Astrocyte (in vitro differentiated cells and primary cell): Measurements from ENCODE around the gene OXSR1. TPM values are rescaled to one million over a fixed set of nuclear protein-coding genes. Genes with fewer than 3 reads are reported as not detected.

Experiments used
- DNase-seq: peaks from one replicate; pipeline ENCODE4 v3.0.0-alpha.2; 2010; ENCODE audit warnings: low read depth
- FAIRE-seq: peaks from 2 replicates; lab custom pipeline; 2011; peaks lifted over from hg19 to GRCh38; lab: Jason Lieb, UNC
- H2AFZ ChIP-seq: 2 replicates; pipeline ENCODE4 v1.6.0; 2012; ENCODE audit warnings: low read depth, low read length, inconsistent platforms
- H3K27ac ChIP-seq: 2 replicates; pipeline ENCODE4 v1.5.1; 2011; ENCODE audit warnings: low read depth, low read length, inconsistent platforms
- H3K27me3 ChIP-seq: 2 replicates; pipeline ENCODE4 v1.6.0; 2011; ENCODE audit warnings: low read length, inconsistent platforms; ENCODE audit not compliant: insufficient read depth
- H3K36me3 ChIP-seq: 2 replicates; pipeline ENCODE4 v1.5.1; 2011; ENCODE audit warnings: low read length, inconsistent platforms; ENCODE audit not compliant: insufficient read depth
- H3K4me1 ChIP-seq: 2 replicates; pipeline ENCODE4 v1.5.1; 2011; ENCODE audit warnings: low read length, inconsistent platforms; ENCODE audit not compliant: insufficient read depth
- H3K4me2 ChIP-seq: 2 replicates; pipeline ENCODE4 v1.6.0; 2012; ENCODE audit warnings: low read length, inconsistent platforms
- H3K4me3 ChIP-seq: 2 replicates; pipeline ENCODE4 v1.5.1; 2011; ENCODE audit warnings: low read depth, mild to moderate bottlenecking, low read length, inconsistent platforms; ENCODE audit not compliant: insufficient read depth
- H3K79me2 ChIP-seq: 2 replicates; pipeline ENCODE4 v1.6.0; 2012; ENCODE audit warnings: mild to moderate bottlenecking, low read length, inconsistent platforms; ENCODE audit not compliant: insufficient read depth
- H3K9ac ChIP-seq: 2 replicates; pipeline ENCODE4 v1.6.0; 2012; ENCODE audit warnings: mild to moderate bottlenecking, low read length, inconsistent platforms
- H3K9me3 ChIP-seq: 2 replicates; pipeline ENCODE4 v1.5.1; 2012; ENCODE audit warnings: low read depth, mild to moderate bottlenecking, low read length, inconsistent platforms; ENCODE audit not compliant: insufficient read depth
- H4K20me1 ChIP-seq: 2 replicates; pipeline ENCODE4 v1.6.0; 2012; ENCODE audit warnings: low read length, inconsistent platforms; ENCODE audit not compliant: insufficient read depth
- H3K27ac Mint-ChIP-seq: one replicate; pipeline ENCODE4 v1.8.0; 2021; ENCODE audit warnings: mild to moderate bottlenecking, mixed read lengths; ENCODE audit not compliant: unreplicated experiment
- H3K27me3 Mint-ChIP-seq: one replicate; pipeline ENCODE4 v1.8.0; 2021; ENCODE audit warnings: low read depth, mixed read lengths; ENCODE audit not compliant: unreplicated experiment
- H3K36me3 Mint-ChIP-seq: one replicate; pipeline ENCODE4 v1.8.0; 2021; ENCODE audit warnings: low read depth, mixed read lengths; ENCODE audit not compliant: unreplicated experiment
- H3K4me1 Mint-ChIP-seq: one replicate; pipeline ENCODE4 v1.8.0; 2021; ENCODE audit warnings: low read depth, mixed read lengths; ENCODE audit not compliant: unreplicated experiment
- H3K4me3 Mint-ChIP-seq: one replicate; pipeline ENCODE4 v1.8.0; 2021; ENCODE audit warnings: mild to moderate bottlenecking, moderate library complexity, mixed read lengths; ENCODE audit not compliant: unreplicated experiment
- H3K9me3 Mint-ChIP-seq: one replicate; pipeline ENCODE4 v1.8.0; 2021; ENCODE audit warnings: mild to moderate bottlenecking, mixed read lengths; ENCODE audit not compliant: unreplicated experiment
- CTCF ChIP-seq: IDR thresholded peaks from 2 replicates; pipeline ENCODE4 v1.5.1; 2011; ENCODE audit warnings: low read depth, mild to moderate bottlenecking, inconsistent platforms, low read length, moderate library complexity; ENCODE audit not compliant: insufficient read depth
- EZH2 ChIP-seq: IDR thresholded peaks from 2 replicates; pipeline ENCODE4 v1.6.1; 2012; ENCODE audit warnings: mild to moderate bottlenecking, low read length, inconsistent platforms; ENCODE audit not compliant: insufficient read depth
- total RNA-seq: library from RNA; stranded (reverse); gene quantifications from 2 replicates; pipeline ENCODE4 v1.2.1, GENCODE V29; 2021

OXSR1 gene
- total RNA-seq, 1 donor from 2014 or later: 83.1 TPM

GRCh38 chr3:38151667-38152265 lies 13.6 kb upstream of the OXSR1 start:
- H3K4me3 ChIP-seq: no peak overlapping the region
- Mint-ChIP-seq H3K4me3 (no peak overlapping the region), H3K4me1 (peaks cover 3% of the 10 kb centered on the region), H3K27ac (no peak overlapping the region), H3K9me3 (no peaks in the 10 kb centered on the region), H3K36me3 (no peaks in the 10 kb centered on the region), H3K27me3 (no peaks in the 10 kb centered on the region)
- H3K9me3 ChIP-seq: no peaks in the 10 kb centered on the region
- no peaks in the 10 kb centered on the region for H3K79me2 ChIP-seq
- no peak overlapping the region for H3K9ac ChIP-seq
- H2AFZ ChIP-seq: no peak overlapping the region
- H4K20me1 ChIP-seq: no peaks in the 10 kb centered on the region
- H3K4me1 ChIP-seq: peaks cover 7% of the 10 kb centered on the region
- H3K36me3 ChIP-seq: no peaks in the 10 kb centered on the region
- no peak overlapping the region for H3K4me2 ChIP-seq
- DNase-seq (no peak), FAIRE-seq (no peak)
- no peaks in the 10 kb centered on the region for H3K27me3 ChIP-seq
- no peak for TF ChIP-seq EZH2
- no peak for TF ChIP-seq CTCF
- no peak overlapping the region for H3K27ac ChIP-seq

DNA sequence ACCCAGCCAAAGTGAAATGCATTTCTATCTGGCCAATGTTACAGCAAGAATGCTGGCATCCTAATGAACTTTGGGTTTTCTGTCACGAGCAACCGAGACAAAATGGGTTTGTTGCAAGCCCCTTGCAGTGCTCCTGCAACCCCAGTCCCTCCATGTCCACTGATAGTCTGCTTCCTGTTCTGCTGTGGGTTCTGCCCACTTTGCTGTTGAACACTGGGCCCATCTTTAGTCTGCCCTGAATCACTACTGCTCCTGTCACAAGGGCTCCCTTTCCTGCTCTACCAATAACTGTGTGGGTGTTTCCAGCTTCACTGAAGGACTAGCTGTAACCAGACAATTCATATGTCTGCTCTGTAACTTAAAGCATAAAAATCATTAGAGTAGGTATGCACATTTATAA lies 12.7 kb upstream of the OXSR1 start:
- Histone ChIP-seq H4K20me1 (no peaks in the 10 kb centered on the region), H3K27me3 (no peaks in the 10 kb centered on the region), H3K4me3 (no peak overlapping the region), H3K9me3 (no peaks in the 10 kb centered on the region), H3K36me3 (no peaks in the 10 kb centered on the region), H3K4me2 (no peak overlapping the region), H3K4me1 (peaks cover 7% of the 10 kb centered on the region), H3K79me2 (no peaks in the 10 kb centered on the region), H3K9ac (no peak overlapping the region), H2AFZ (no peak overlapping the region), H3K27ac (no peak overlapping the region)
- H3K9me3 Mint-ChIP-seq: no peaks in the 10 kb centered on the region
- no peaks in the 10 kb centered on the region for H3K27me3 Mint-ChIP-seq
- no peak for DNase-seq
- FAIRE-seq: no peak
- H3K36me3 Mint-ChIP-seq: no peaks in the 10 kb centered on the region
- no peak overlapping the region for H3K4me3 Mint-ChIP-seq
- TF ChIP-seq CTCF (no peak), EZH2 (no peak)
- peaks cover 3% of the 10 kb centered on the region for H3K4me1 Mint-ChIP-seq
- H3K27ac Mint-ChIP-seq: no peak overlapping the region

GRCh38 chr3:38153221-38153620 lies 12.1 kb upstream of the OXSR1 start:
- Histone ChIP-seq H3K36me3 (no peaks in the 10 kb centered on the region), H2AFZ (no peak overlapping the region), H3K4me1 (peaks cover 7% of the 10 kb centered on the region), H3K9ac (no peak overlapping the region), H4K20me1 (no peaks in the 10 kb centered on the region), H3K4me3 (no peak overlapping the region), H3K4me2 (no peak overlapping the region), H3K27me3 (no peaks in the 10 kb centered on the region), H3K79me2 (no peaks in the 10 kb centered on the region), H3K27ac (no peak overlapping the region), H3K9me3 (no peaks in the 10 kb centered on the region)
- H3K27me3 Mint-ChIP-seq: no peaks in the 10 kb centered on the region
- no peaks in the 10 kb centered on the region for H3K9me3 Mint-ChIP-seq
- H3K36me3 Mint-ChIP-seq: no peaks in the 10 kb centered on the region
- DNase-seq (no peak), FAIRE-seq (no peak)
- no peak for TF ChIP-seq EZH2
- no peak for TF ChIP-seq CTCF
- no peak overlapping the region for H3K27ac Mint-ChIP-seq
- H3K4me3 Mint-ChIP-seq: no peak overlapping the region
- peaks cover 3% of the 10 kb centered on the region for H3K4me1 Mint-ChIP-seq
